Heart left ventricle (tissue), 13 donors: ENCODE measurements around the gene GALNT10.

Experiments used
- CTCF ChIP-seq, 12 donors: fragments of 200-600 bp; sonication (generic) in 4 of 12; IDR thresholded peaks; one replicate each; pipeline versions ENCODE4 v1.5.0 to v1.8.0; 2018 to 2022; ENCODE audit warnings: antibody characterized with exemption in 12 of 12, mild to moderate bottlenecking in 5 of 12
- POLR2A ChIP-seq, 2 donors: fragments of 450-650 bp; IDR thresholded peaks; one replicate each; pipeline ENCODE4 v1.6.1; 2017; ENCODE audit warnings: antibody characterized with exemption in 2 of 2, mild to moderate bottlenecking in 2 of 2, moderate library complexity in 2 of 2
- donor health status: ischemic (EF 13 %, LVEDD 7.1; RV severe dilation, severe dysfunction).
- donor health status: DM: no; HTN: yes; CAD: no.
- donor health status: DM: no; HTN: no; CAD: no.
- donor health status: ischemic (EF 25% LVEDD 6.9; RV normal size, moderate dysfunction).
- donor health status: ischemic (EF 25% LVEDD 5.7; RV mildly dilated, moderate dysfunction).
- donor health status: ischemic (EF 35%, LVEDD 5.7; RV mildly dilated, moderate dysfunction).
- donor health status: nonischemic (EF 11% LVEDD 7.7; RV severe dilation, severe dysfunction).
- donor health status: DM: yes; HTN: yes; CAD: no.
- donor health status: PGD.
- donor health status: ischemic (EF 29% LVEDD 5.4; RV normal size, mild dysfunction).
- donor health status: nonischemic (EF 23%, LVEDD 6.1; RV moderate dilation, normal function).

DNA sequence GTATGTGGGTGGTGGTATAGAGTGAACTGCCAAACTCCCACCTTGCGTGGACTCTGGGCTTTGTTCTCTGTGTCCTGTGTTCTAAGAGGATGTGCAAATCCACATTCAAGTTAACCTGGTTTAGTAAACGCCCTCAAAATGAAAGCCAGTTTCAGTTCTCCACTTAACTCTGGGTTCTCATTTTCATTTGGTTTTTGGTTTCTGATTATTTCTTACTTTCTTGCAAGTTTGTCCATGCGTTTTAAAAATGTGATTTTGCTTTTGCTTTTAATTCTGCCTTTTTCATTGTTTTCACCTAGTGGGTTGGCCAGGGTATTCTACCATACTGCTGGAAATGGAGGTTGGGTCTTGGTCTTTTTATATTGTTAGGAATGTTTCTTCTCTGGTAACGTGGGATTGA is 38.2 kb downstream of the GALNT10 start:
- TF ChIP-seq CTCF (IDR thresholded peaks at IDR 0.05) (no peak), POLR2A (IDR thresholded peaks at IDR 0.05) (no peak)
